ENCODE measurements around the gene ABCF3. TPM values are rescaled to one million over a fixed set of nuclear protein-coding genes. Genes with fewer than 3 reads are reported as not detected.
A peak's percentile ranks its signal among the peaks of the same experiment; 100 is the strongest.

Gene ABCF3
- total and polyA plus RNA-seq, 7 donors: 44.1 to 108 (median 79.3) TPM

- no peaks in the 10 kb centered on the region for H3K27me3 ChIP-seq (ENCODE audit: insufficient read depth in 3 of 3, low read length in 2 of 3)
- H3K4me1 ChIP-seq: peaks cover 4% of the 10 kb centered on the region
- 63 to 69% (median 64%) methylated on average over 9 of the region's 9 CpGs for WGBS, 3 donors
- H3K9me3 ChIP-seq: no peaks in the 10 kb centered on the region
- no peak overlapping the region for H3K4me3 ChIP-seq
- peaks cover 8 to 98% of the 10 kb centered on the region in 2 donors for H3K36me3 ChIP-seq (ENCODE audit: insufficient read depth in 1 of 2, low read depth in 1 of 2)
- TF ChIP-seq, protein P1, sequence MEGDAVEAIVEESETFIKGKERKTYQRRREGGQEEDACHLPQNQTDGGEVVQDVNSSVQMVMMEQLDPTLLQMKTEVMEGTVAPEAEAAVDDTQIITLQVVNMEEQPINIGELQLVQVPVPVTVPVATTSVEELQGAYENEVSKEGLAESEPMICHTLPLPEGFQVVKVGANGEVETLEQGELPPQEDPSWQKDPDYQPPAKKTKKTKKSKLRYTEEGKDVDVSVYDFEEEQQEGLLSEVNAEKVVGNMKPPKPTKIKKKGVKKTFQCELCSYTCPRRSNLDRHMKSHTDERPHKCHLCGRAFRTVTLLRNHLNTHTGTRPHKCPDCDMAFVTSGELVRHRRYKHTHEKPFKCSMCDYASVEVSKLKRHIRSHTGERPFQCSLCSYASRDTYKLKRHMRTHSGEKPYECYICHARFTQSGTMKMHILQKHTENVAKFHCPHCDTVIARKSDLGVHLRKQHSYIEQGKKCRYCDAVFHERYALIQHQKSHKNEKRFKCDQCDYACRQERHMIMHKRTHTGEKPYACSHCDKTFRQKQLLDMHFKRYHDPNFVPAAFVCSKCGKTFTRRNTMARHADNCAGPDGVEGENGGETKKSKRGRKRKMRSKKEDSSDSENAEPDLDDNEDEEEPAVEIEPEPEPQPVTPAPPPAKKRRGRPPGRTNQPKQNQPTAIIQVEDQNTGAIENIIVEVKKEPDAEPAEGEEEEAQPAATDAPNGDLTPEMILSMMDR (IDR thresholded peaks at IDR 0.05): no peak
- ATAC-seq (peak in 1 of 4 donors; percentile 16), DNase-seq (no peak)
- intact Hi-C loops (cut with DNase I): no loop called here
- H3K27ac ChIP-seq: no peak overlapping the region
Observed at GRCh38 chr3:184168363-184169120, 17.5 kb upstream of the ABCF3 start.

GRCh38 chr3:184169896-184170875 lies 15.8 kb upstream of the ABCF3 start:
- 90 to 91% (median 90%) methylated on average over 55 to 66 of the region's 66 CpGs for WGBS, 3 donors
- Histone ChIP-seq H3K9me3 (no peaks in the 10 kb centered on the region), H3K4me1 (peaks cover 11% of the 10 kb centered on the region), H3K27me3 (ENCODE audit: insufficient read depth in 3 of 3, low read length in 2 of 3) (no peaks in the 10 kb centered on the region), H3K27ac (no peak overlapping the region), H3K36me3 (ENCODE audit: insufficient read depth in 1 of 2, low read depth in 1 of 2) (peaks cover 8 to 81% of the 10 kb centered on the region in 2 donors), H3K4me3 (no peak overlapping the region)
- TF ChIP-seq, protein P1 (IDR thresholded peaks at IDR 0.05): no peak
- ATAC-seq: no peak
- DNase-seq: no peak
- intact Hi-C loops (cut with DNase I): loop anchor here in 1 of 2 donors (10.0 kb wide), 1 partner anchor 155 kb away; the partner anchor contains the start of gene ABCC5

DNA sequence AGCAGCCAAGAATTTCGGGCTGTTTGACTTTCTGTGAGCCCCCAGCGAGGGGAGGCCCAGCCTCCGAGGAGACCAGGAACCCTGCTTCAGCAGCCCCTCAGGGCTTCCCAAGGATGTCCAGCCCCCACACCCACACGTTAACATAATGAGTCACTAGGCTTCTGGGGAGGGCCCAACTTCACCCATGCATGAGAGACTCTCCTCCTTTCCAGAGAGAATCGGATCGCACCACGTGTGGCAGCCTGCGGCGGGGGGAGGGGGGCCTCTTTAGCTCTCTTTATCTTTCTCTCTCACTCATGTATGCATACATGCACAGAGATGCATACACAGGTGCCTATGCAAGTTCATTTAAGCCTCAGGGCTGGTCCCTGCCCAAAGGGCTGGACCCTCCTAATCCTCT lies 14.4 kb upstream of the ABCF3 start:
- TF ChIP-seq, protein P1 (IDR thresholded peaks at IDR 0.05): no peak
- Histone ChIP-seq H3K27ac (no peak overlapping the region), H3K27me3 (ENCODE audit: insufficient read depth in 3 of 3, low read length in 2 of 3) (no peaks in the 10 kb centered on the region), H3K9me3 (no peaks in the 10 kb centered on the region), H3K36me3 (ENCODE audit: insufficient read depth in 1 of 2, low read depth in 1 of 2) (peaks cover 2 to 67% of the 10 kb centered on the region in 2 donors), H3K4me1 (peaks cover 23% of the 10 kb centered on the region), H3K4me3 (no peak overlapping the region)
- ATAC-seq (no peak), DNase-seq (no peak)
- WGBS, 3 donors: 73 to 82% (median 74%) methylated on average over 9 of the region's 9 CpGs
- intact Hi-C loops (cut with DNase I): loop anchor here in 1 of 2 donors (10.0 kb wide), 1 partner anchor 157 kb away; the partner anchor contains the start of gene ABCC5

- Histone ChIP-seq H3K36me3 (ENCODE audit: insufficient read depth in 1 of 2, low read depth in 1 of 2) (peaks cover 2 to 64% of the 10 kb centered on the region in 2 donors), H3K27ac (no peak overlapping the region), H3K4me1 (peaks cover 36% of the 10 kb centered on the region), H3K4me3 (no peak overlapping the region), H3K9me3 (no peaks in the 10 kb centered on the region), H3K27me3 (ENCODE audit: insufficient read depth in 3 of 3, low read length in 2 of 3) (no peaks in the 10 kb centered on the region)
- TF ChIP-seq, protein P1 (IDR thresholded peaks at IDR 0.05): no peak
- ATAC-seq (no peak), DNase-seq (no peak)
- WGBS, 3 donors: 71 to 77% (median 72%) methylated on average over 5 of the region's 5 CpGs
- intact Hi-C loops (cut with DNase I): loop anchor here (2.0 to 10.0 kb wide), 2 partner anchors 16 to 158 kb away; partner anchors contain the start of gene ABCC5 (in 1 of the 2)
Observed at GRCh38 chr3:184172681-184173373, 13.2 kb upstream of the ABCF3 start.

Measured in psoas muscle (tissue), 8 donors.